ENCODE data around the gene GALNT18. TPM values are rescaled to one million over a fixed set of nuclear protein-coding genes. Genes with fewer than 3 reads are reported as not detected.

Gene GALNT18
- total RNA-seq, 2 donors from 2014 or later, result 28.2 to 57.8 TPM

- DNase-seq (ENCODE audit: low spot score) (no peak), ATAC-seq (ENCODE audit: insufficient number of reproducible peaks, low FRiP score, low read depth) (peak; percentile 11)
- Histone ChIP-seq H3K27ac (peak overlapping the region; percentile 37 to 45), H3K4me3 (no peak overlapping the region), H3K4me1 (ENCODE audit: control insufficient read depth in 1 of 2, low read depth in 2 of 2) (peaks cover 10 to 37% of the 10 kb centered on the region in 2 donors), H3K9me3 (no peaks in the 10 kb centered on the region), H3K27me3 (replicated peaks; ENCODE audit: insufficient read depth) (no peaks in the 10 kb centered on the region), H3K36me3 (no peaks in the 10 kb centered on the region)
- no peak for TF ChIP-seq CTCF (IDR thresholded peaks at IDR 0.05)
These were observed 378.6 kb downstream of the GALNT18 start for GRCh38 chr11:11243209-11243589.

GRCh38 chr11:11241284-11241683 lies 380.5 kb downstream of the GALNT18 start:
- H3K27me3 ChIP-seq (replicated peaks; ENCODE audit: insufficient read depth), result no peaks in the 10 kb centered on the region
- H3K4me3 ChIP-seq, result no peak overlapping the region
- H3K9me3 ChIP-seq, result no peaks in the 10 kb centered on the region
- H3K27ac ChIP-seq, result no peak overlapping the region
- DNase-seq (ENCODE audit: low spot score) (no peak), ATAC-seq (ENCODE audit: insufficient number of reproducible peaks, low FRiP score, low read depth) (no peak)
- H3K4me1 ChIP-seq (ENCODE audit: control insufficient read depth in 1 of 2, low read depth in 2 of 2), result peaks cover 10 to 37% of the 10 kb centered on the region in 2 donors
- H3K36me3 ChIP-seq, result no peaks in the 10 kb centered on the region
- TF ChIP-seq CTCF (IDR thresholded peaks at IDR 0.05), result no peak

- Histone ChIP-seq H3K4me1 (ENCODE audit: control insufficient read depth in 1 of 2, low read depth in 2 of 2) (peaks cover 10 to 26% of the 10 kb centered on the region in 2 donors), H3K4me3 (no peak overlapping the region), H3K27me3 (replicated peaks; ENCODE audit: insufficient read depth) (no peaks in the 10 kb centered on the region), H3K36me3 (no peaks in the 10 kb centered on the region), H3K27ac (no peak overlapping the region), H3K9me3 (no peaks in the 10 kb centered on the region)
- ATAC-seq (ENCODE audit: insufficient number of reproducible peaks, low FRiP score, low read depth), result no peak
- no peak for DNase-seq (ENCODE audit: low spot score)
- no peak for TF ChIP-seq CTCF (IDR thresholded peaks at IDR 0.05)
These were observed 381.8 kb downstream of the GALNT18 start for GRCh38 chr11:11239959-11240358.

- TF ChIP-seq CTCF (IDR thresholded peaks at IDR 0.05), result no peak
These were observed 384.6 kb downstream of the GALNT18 start for GRCh38 chr11:11237070-11237832.

GRCh38 chr11:11236498-11237059 lies 385.2 kb downstream of the GALNT18 start:
- no peak for ATAC-seq (ENCODE audit: insufficient number of reproducible peaks, low FRiP score, low read depth)
- H3K27ac ChIP-seq, result no peak overlapping the region
- no peak for TF ChIP-seq CTCF (IDR thresholded peaks at IDR 0.05)

More at GRCh38 chr11:11237070-11237832, 384.6 kb downstream of the GALNT18 start:
- DNase-seq (ENCODE audit: low spot score), result no peak
- H3K27ac ChIP-seq, result no peak overlapping the region
- no peaks in the 10 kb centered on the region for H3K4me1 ChIP-seq (ENCODE audit: control insufficient read depth in 1 of 2, low read depth in 2 of 2)
- H3K4me3 ChIP-seq, result no peak overlapping the region
- H3K27me3 ChIP-seq (replicated peaks; ENCODE audit: insufficient read depth), result no peaks in the 10 kb centered on the region
- no peaks in the 10 kb centered on the region for H3K36me3 ChIP-seq
- no peak for ATAC-seq (ENCODE audit: insufficient number of reproducible peaks, low FRiP score, low read depth)
- no peaks in the 10 kb centered on the region for H3K9me3 ChIP-seq

More at GRCh38 chr11:11236498-11237059, 385.2 kb downstream of the GALNT18 start:
- no peak for DNase-seq (ENCODE audit: low spot score)
- Histone ChIP-seq H3K4me3 (no peak overlapping the region), H3K9me3 (no peaks in the 10 kb centered on the region), H3K36me3 (no peaks in the 10 kb centered on the region), H3K27me3 (replicated peaks; ENCODE audit: insufficient read depth) (no peaks in the 10 kb centered on the region), H3K4me1 (ENCODE audit: control insufficient read depth in 1 of 2, low read depth in 2 of 2) (no peaks in the 10 kb centered on the region)
